Measurements from ENCODE around the gene CDK5RAP3. TPM values are rescaled to one million over a fixed set of nuclear protein-coding genes. Genes with fewer than 3 reads are reported as not detected.

The CDK5RAP3 gene
- total and polyA plus RNA-seq, 7 donors: 21.0 to 44.1 (median 29.9) TPM

GRCh38 chr17:47968836-47969235, 2.1 kb upstream of the CDK5RAP3 start:
- TF ChIP-seq CTCF (IDR thresholded peaks at IDR 0.05): no peak

GRCh38 chr17:47969930-47970724, 786 bp upstream of the CDK5RAP3 start:
- H3K27me3 ChIP-seq (ENCODE audit: insufficient read depth in 3 of 3, low read length in 2 of 3): no peaks in the 10 kb centered on the region
- no peak for TF ChIP-seq CTCF (IDR thresholded peaks at IDR 0.05)
- intact Hi-C loops (cut with DNase I): loop anchor here (1.0 to 2.0 kb wide), 4 partner anchors 19 to 129 kb away; partner anchors contain the start of genes SCRN2 (in 1 of the 2) and SP2 (in 1 of the 2)
- no peaks in the 10 kb centered on the region for H3K9me3 ChIP-seq
- 31 to 38% (median 33%) methylated on average over 15 of the region's 15 CpGs for WGBS, 3 donors
- DNase-seq: no peak
- no peak overlapping the region for H3K27ac ChIP-seq
- H3K4me1 ChIP-seq: no peaks in the 10 kb centered on the region
- H3K36me3 ChIP-seq (ENCODE audit: insufficient read depth in 1 of 2, low read depth in 1 of 2): peaks cover 0 to 18% of the 10 kb centered on the region in 2 donors
- no peak for ATAC-seq
- peak overlapping the region; percentile 95 for H3K4me3 ChIP-seq

More at GRCh38 chr17:47968836-47969235, 2.1 kb upstream of the CDK5RAP3 start:
- no peak for DNase-seq
- 91 to 94% (median 94%) methylated on average over 5 of the region's 5 CpGs for WGBS, 3 donors
- intact Hi-C loops (cut with DNase I): no loop called here
- no peak for ATAC-seq
- Histone ChIP-seq H3K4me1 (no peaks in the 10 kb centered on the region), H3K27ac (no peak overlapping the region), H3K4me3 (no peak overlapping the region), H3K27me3 (ENCODE audit: insufficient read depth in 3 of 3, low read length in 2 of 3) (no peaks in the 10 kb centered on the region), H3K36me3 (ENCODE audit: insufficient read depth in 1 of 2, low read depth in 1 of 2) (peaks cover 0 to 5% of the 10 kb centered on the region in 2 donors), H3K9me3 (no peaks in the 10 kb centered on the region)

- 84 to 89% (median 89%) methylated on average over 8 of the region's 8 CpGs for WGBS, 3 donors
- intact Hi-C loops (cut with DNase I): no loop called here
Observed at GRCh38 chr17:47973541-47973940, 2.6 kb downstream of the CDK5RAP3 start.

GRCh38 chr17:47975189-47975822, 4.4 kb downstream of the CDK5RAP3 start:
- no peak overlapping the region for H3K27ac ChIP-seq

More at GRCh38 chr17:47973541-47973940, 2.6 kb downstream of the CDK5RAP3 start:
- TF ChIP-seq CTCF (IDR thresholded peaks at IDR 0.05): no peak
- DNase-seq: no peak
- H3K4me1 ChIP-seq: no peaks in the 10 kb centered on the region
- H3K27me3 ChIP-seq (ENCODE audit: insufficient read depth in 3 of 3, low read length in 2 of 3): no peaks in the 10 kb centered on the region
- H3K4me3 ChIP-seq: no peak overlapping the region
- peaks cover 0 to 52% of the 10 kb centered on the region in 2 donors for H3K36me3 ChIP-seq (ENCODE audit: insufficient read depth in 1 of 2, low read depth in 1 of 2)
- no peaks in the 10 kb centered on the region for H3K9me3 ChIP-seq
- ATAC-seq: no peak
- H3K27ac ChIP-seq: no peak overlapping the region

More at GRCh38 chr17:47975189-47975822, 4.4 kb downstream of the CDK5RAP3 start:
- Histone ChIP-seq H3K4me1 (no peaks in the 10 kb centered on the region), H3K4me3 (no peak overlapping the region), H3K9me3 (no peaks in the 10 kb centered on the region), H3K27me3 (ENCODE audit: insufficient read depth in 3 of 3, low read length in 2 of 3) (no peaks in the 10 kb centered on the region), H3K36me3 (ENCODE audit: insufficient read depth in 1 of 2, low read depth in 1 of 2) (peaks cover 3 to 70% of the 10 kb centered on the region in 2 donors)
- ATAC-seq (no peak), DNase-seq (no peak)
- 72 to 78% (median 77%) methylated on average over 14 to 15 of the region's 15 CpGs for WGBS, 3 donors
- intact Hi-C loops (cut with DNase I): loop anchor here in 1 of 2 donors (5.0 kb wide), 1 partner anchor 42 kb away; no protein-coding TSS in a partner anchor
- no peak for TF ChIP-seq CTCF (IDR thresholded peaks at IDR 0.05)

Data from psoas muscle (tissue), 8 donors.